HG03439 (cell line): ENCODE measurements around the gene PPP6R1.

Source experiments
- ATAC-seq: cut with Tn5 transposase; IDR thresholded peaks from one replicate; pipeline ENCODE4 v1.9.1; 2021; ENCODE audit warnings: mild to moderate bottlenecking, moderate library complexity; ENCODE audit not compliant: unreplicated experiment

The PPP6R1 gene

DNA sequence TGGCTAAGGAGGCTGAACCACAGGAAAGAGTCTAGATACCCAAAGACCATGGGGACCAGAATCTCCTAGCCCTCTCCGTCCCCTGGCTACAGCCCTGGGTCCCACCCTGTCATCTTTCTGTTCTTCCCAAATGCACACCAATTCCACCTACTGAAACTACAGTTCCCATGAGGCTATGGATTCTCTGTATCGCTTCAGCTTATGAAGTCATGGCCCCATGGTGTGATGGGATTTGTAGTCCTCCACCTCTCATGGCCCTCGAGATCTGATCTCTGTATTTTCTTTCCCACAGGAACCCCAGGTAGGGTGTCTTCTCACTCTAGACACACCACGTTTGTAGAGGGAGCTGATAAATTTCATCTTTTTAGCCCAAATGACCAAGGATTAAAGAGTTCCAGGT, 61.3 kb downstream of the PPP6R1 start:
- ATAC-seq = no peak

DNA sequence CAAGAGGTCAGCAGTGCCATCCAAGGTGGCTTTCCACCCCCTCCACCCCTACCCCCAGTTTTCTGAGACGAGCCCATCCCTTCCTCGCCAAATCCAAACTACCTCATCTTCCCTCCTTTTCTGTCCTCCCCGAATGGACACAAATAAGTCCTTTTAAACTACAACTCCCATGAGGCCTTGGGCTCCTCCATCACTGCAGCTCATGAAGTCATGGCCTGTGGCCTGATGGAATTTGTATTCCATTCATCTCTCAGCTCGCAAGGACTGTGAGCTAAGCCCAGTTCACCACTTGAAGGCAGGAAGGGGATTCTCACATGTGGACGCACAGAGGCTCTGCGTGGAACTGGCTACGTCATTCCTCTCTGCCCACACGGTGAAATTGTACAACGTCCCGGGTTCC, 62.0 kb downstream of the PPP6R1 start:
- ATAC-seq = no peak

DNA sequence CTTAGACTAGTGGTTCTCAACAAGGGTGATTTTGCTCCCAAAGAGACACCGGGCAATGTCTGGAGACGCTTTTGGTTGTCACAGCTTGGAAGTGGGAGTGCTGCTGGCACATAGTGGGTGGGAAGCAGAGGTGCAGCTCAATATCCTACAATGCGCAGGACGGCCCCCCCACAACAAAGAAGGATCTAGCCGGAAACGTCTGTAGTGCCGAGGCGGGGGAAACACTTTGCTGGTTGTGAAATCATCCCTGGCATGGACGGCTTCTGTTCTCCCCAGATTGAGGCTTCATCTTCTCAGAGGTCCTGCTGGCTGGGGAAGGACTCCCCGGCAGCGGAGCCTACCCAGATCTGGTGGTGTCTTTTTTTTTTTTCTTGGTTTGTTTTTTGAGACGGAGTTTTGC, 65.3 kb downstream of the PPP6R1 start:
- ATAC-seq = no peak

DNA sequence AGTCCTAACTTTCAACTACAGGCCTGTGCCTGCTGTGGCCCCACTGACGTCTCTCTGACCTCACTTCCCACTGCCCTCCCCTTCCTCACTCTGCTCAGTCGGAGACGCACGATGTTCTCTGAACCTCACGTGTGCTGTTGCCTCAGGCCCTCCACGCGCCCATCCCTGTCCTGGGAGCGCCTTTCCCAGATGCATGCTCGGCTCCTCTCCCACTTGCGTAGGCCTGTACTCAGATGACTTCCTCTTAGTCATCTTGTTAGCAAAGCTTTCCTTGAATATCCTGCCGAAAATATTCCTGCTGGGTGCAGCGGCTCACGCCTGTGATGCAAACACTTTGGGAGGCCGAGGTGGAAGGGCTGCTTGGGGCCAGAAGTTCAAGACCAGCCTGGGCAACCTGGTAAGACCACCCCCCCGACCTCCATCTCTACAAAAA, 69.4 kb downstream of the PPP6R1 start:
- no peak for ATAC-seq

DNA sequence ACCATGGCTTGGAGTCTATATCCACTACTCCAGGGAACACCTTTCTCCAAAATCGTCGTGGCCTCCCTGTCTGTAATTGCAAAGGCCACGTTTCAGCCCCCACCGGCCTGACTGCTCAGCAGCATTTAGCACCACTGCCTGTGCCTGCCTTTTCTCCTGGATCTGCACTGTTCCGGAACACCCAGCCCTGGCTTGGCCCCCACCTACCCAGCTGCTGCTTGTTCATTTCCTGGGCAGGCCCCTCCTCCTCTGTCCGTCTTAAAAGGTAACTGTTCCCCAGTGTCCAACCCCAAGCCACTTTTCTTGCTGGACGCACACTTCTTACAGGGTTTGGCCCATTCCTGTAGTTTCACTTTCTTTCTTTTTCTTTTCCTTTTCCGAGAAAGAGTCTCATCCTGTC, 70.2 kb downstream of the PPP6R1 start:
- ATAC-seq = no peak

DNA sequence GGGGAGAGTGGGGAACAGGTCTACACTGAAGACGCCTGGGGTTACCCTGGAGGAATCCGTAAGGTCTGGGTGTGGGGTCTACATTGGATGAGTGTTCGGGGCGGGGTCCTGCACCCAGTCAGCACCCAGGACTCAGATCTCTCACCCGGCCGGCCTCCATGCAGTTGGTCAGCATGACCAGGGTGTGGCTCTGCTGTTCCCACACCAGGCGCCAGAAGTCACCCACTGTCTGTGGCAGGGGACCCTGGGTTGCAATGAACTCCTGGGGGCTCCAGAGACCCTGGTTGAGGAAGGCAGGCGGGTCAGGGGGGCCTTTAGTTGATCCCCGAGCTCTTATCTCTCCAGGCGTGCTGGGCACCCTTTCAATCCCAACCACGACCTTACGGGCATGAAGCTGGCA, 72.7 kb downstream of the PPP6R1 start:
- no peak for ATAC-seq

DNA sequence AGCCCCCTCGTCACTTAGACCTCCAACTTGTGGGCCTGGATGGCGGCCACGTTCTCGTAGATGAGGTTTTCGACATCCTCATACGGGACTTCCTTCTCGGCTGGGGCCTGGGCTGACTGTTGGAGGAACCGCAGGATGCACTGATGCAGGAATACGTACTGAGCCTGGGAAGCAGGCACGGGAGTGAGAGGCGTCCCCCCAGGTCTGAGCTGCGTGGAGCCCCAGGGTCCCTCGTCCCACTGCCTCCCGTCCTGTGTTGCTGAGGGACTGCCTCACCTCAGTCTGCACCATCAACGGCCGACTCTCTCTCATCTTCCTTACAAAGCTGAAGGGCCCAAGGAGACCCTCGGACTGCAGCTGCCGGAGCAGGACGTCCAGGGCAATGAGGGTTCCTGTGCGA, 77.1 kb downstream of the PPP6R1 start:
- no peak for ATAC-seq
